Vagina (tissue), 2 donors: Measurements from ENCODE around the gene CXADR. TPM values are rescaled to one million over a fixed set of nuclear protein-coding genes. Genes with fewer than 3 reads are reported as not detected.

Source experiments
- DNase-seq, 2 donors: peaks; one replicate each; pipeline ENCODE4 v3.0.0-alpha.2; 2017; ENCODE audit errors: extremely low spot score in 2 of 2
- H3K27ac ChIP-seq: fragments of 200-600 bp; sonication (generic); one replicate; pipeline ENCODE4 v1.5.1; 2019
- H3K27me3 ChIP-seq: fragments of 200-600 bp; sonication (generic); one replicate; pipeline ENCODE4 v1.5.1; 2019
- H3K36me3 ChIP-seq, 2 donors: fragments of 200-600 bp; sonication (generic); one replicate each; pipeline ENCODE4 v1.5.1; 2017 to 2019
- H3K4me1 ChIP-seq: fragments of 200-600 bp; sonication (generic); one replicate; pipeline ENCODE4 v1.5.1; 2019
- H3K4me3 ChIP-seq, 2 donors: fragments of 200-600 bp; sonication (generic); 1 replicate in 1 of 2; 2 replicates in 1 of 2; pipeline ENCODE4 v1.5.1; 2016 to 2019
- H3K9me3 ChIP-seq: fragments of 200-600 bp; sonication (generic); one replicate; pipeline ENCODE4 v1.5.1; 2019
- POLR2A ChIP-seq, 2 donors: fragments of 450-650 bp; IDR thresholded peaks; one replicate each; pipeline ENCODE4 v1.6.1; 2017; ENCODE audit warnings: antibody characterized with exemption in 2 of 2, mild to moderate bottlenecking in 2 of 2, moderate library complexity in 2 of 2
- POLR2AphosphoS5 ChIP-seq, 2 donors: sonication (generic); formaldehyde crosslinking; IDR thresholded peaks; one replicate each; pipeline ENCODE4 v1.9.0; 2017; ENCODE audit warnings: antibody characterized with exemption in 2 of 2, mild to moderate bottlenecking in 2 of 2, low read depth in 1 of 2; ENCODE audit not compliant: insufficient read depth in 1 of 2
- intact Hi-C: fragments of 100-400 bp; cut with DNase I; formaldehyde crosslinking; loops from one replicate; pipeline ENCODE4 v1.15.1; 2023
- small RNA-seq: library from RNA; depleted of rRNA; stranded (forward); fragments of <200 nt; gene quantifications from one replicate; pipeline ENCODE3, GENCODE V24; 2016
- total RNA-seq: library from RNA; depleted of rRNA; stranded (reverse); fragments of >200 nt; gene quantifications from one replicate; pipeline ENCODE4 v1.2.3, GENCODE V29; 2016
- TF ChIP-seq, protein P1 (sequence below), 3 experiments: fragments of 450-650 bp in 2 of 3; fragments of 200-600 bp in 1 of 3; sonication (generic) in 1 of 3; IDR thresholded peaks; one replicate each; pipeline ENCODE4 v1.5.1; 2017 to 2019; ENCODE audit warnings: antibody characterized with exemption in 3 of 3, mild to moderate bottlenecking in 2 of 3, moderate library complexity in 2 of 3

The CXADR gene
- total RNA-seq, 1 donor from 2014 or later, result 19.2 TPM

DNA sequence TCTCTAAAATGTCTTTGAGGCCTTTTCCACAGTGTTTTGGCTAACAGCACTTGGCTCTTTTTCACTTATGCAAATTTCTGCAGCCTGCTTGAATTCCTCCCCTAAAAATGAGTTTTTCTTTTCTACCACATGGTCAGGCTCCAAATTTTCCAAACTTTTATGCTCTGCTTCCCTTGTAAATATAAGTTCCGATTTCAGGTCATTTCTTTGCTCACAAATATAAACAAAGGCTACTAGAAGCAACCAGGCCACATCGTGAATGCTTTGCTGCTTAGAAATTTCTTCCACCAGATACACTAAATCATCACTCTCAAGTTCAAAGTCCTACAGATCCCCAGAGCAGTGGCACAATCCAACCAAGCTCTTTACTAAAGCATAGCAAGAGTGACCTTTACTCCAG is 128.0 kb downstream of the CXADR start:
- Histone ChIP-seq H3K27me3 (no peaks in the 10 kb centered on the region), H3K27ac (no peak overlapping the region), H3K4me3 (no peak overlapping the region), H3K36me3 (no peaks in the 10 kb centered on the region), H3K4me1 (no peaks in the 10 kb centered on the region), H3K9me3 (no peaks in the 10 kb centered on the region)
- DNase-seq, result no peak
- intact Hi-C loops, result no loop called here
- no peak for TF ChIP-seq POLR2AphosphoS5 (IDR thresholded peaks at IDR 0.05; ENCODE audit: insufficient read depth in 1 of 2, low read depth in 1 of 2)
- TF ChIP-seq POLR2A (IDR thresholded peaks at IDR 0.05), result no peak
- TF ChIP-seq, protein P1, sequence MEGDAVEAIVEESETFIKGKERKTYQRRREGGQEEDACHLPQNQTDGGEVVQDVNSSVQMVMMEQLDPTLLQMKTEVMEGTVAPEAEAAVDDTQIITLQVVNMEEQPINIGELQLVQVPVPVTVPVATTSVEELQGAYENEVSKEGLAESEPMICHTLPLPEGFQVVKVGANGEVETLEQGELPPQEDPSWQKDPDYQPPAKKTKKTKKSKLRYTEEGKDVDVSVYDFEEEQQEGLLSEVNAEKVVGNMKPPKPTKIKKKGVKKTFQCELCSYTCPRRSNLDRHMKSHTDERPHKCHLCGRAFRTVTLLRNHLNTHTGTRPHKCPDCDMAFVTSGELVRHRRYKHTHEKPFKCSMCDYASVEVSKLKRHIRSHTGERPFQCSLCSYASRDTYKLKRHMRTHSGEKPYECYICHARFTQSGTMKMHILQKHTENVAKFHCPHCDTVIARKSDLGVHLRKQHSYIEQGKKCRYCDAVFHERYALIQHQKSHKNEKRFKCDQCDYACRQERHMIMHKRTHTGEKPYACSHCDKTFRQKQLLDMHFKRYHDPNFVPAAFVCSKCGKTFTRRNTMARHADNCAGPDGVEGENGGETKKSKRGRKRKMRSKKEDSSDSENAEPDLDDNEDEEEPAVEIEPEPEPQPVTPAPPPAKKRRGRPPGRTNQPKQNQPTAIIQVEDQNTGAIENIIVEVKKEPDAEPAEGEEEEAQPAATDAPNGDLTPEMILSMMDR (IDR thresholded peaks at IDR 0.05), result no peak

Small RNA genes within 50 kb of the gene (small RNA-seq; reads per million reads assigned to genes)
- gene RF00019, result not detected
- not detected for gene RN7SL163P
- gene RPL39P40, result not detected

Other genes starting within 250 kb of the CXADR start
- 70.0 TPM for gene BTG3, start 99.9 kb downstream of the CXADR start, total RNA-seq